A549 (cell line): ENCODE measurements around the gene THUMPD3.

Source experiments
- CHD2 ChIP-seq: fragments of 150-350 bp; IDR thresholded peaks from 2 replicates; pipeline ENCODE4 v1.6.1; 2014; ENCODE audit warnings: low read length; ENCODE audit not compliant: partially characterized antibody
- CTCF ChIP-seq: fragments of >200 bp; sonication (Bioruptor Twin); formaldehyde crosslinking; IDR thresholded peaks from 3 replicates; pipeline ENCODE4 v1.5.1; 2016
- EP300 ChIP-seq, 2 experiments: fragments of >200 bp; sonication (Bioruptor Twin); formaldehyde crosslinking; IDR thresholded peaks; 2 replicates in 1 of 2; 3 replicates in 1 of 2; pipeline ENCODE4 v1.6.1; 2016 to 2017
- POLR2A ChIP-seq: IDR thresholded peaks from 2 replicates; pipeline ENCODE4 v1.6.1; 2012; ENCODE audit warnings: mild to moderate bottlenecking, low read length
- RAD21 ChIP-seq, 2 experiments: fragments of >200 bp in 1 of 2; sonication (Bioruptor Twin) in 1 of 2; formaldehyde crosslinking in 1 of 2; IDR thresholded peaks in 1 of 2; conservative IDR thresholded peaks in 1 of 2; 2 replicates in 1 of 2; 3 replicates in 1 of 2; pipeline ENCODE4 v1.6.1; 2012 to 2018; ENCODE audit warnings: inconsistent platforms in 1 of 2

GRCh38 chr3:9352917-9353752 lies 9.7 kb upstream of the THUMPD3 start:
- TF ChIP-seq CTCF (peak; percentile 97), POLR2A (no peak), EP300 (IDR thresholded peaks at IDR 0.05) (no peak), CHD2 (no peak), RAD21 (conservative IDR thresholded peaks at IDR 0.05 in 1 of 2, IDR thresholded peaks at IDR 0.05 in 1 of 2) (peak; percentile 90 to 92)
